SU-DHL-6 (cell line): ENCODE measurements around the gene CCDC68.

Experiments
- CTCF ChIP-seq: fragments of 200-600 bp; sonication (generic); IDR thresholded peaks from one replicate; pipeline ENCODE4 v1.5.1; 2017; ENCODE audit warnings: antibody characterized with exemption, mild to moderate bottlenecking, low read length, moderate library complexity; ENCODE audit not compliant: insufficient read depth, poor library complexity, severe bottlenecking
- EZH2phosphoT487 ChIP-seq: fragments of 200-600 bp; sonication (generic), shearing (Covaris generic); conservative IDR thresholded peaks from 2 replicates; pipeline ENCODE4 v1.6.1; 2018; ENCODE audit warnings: mild to moderate bottlenecking, antibody characterized with exemption, low read length, moderate library complexity, mixed read lengths

- TF ChIP-seq CTCF (no peak), EZH2phosphoT487 (no peak)
Observed at GRCh38 chr18:54991981-54992380, 32.7 kb upstream of the CCDC68 start.
